IMR-90 (cell line): ENCODE data around the gene CALN1. TPM values are rescaled to one million over a fixed set of nuclear protein-coding genes. Genes with fewer than 3 reads are reported as not detected.

Experiments used
- ATAC-seq: fragments of 200-7000 bp; cut with Tn5 transposase; 2 replicates; pipeline ENCODE4 v1.9.1; 2020; ENCODE audit warnings: low read depth, mild to moderate bottlenecking, moderate library complexity
- BruUV-seq: library from RNA; stranded (reverse); fragments of 400-500 nt; replicated peaks from 2 replicates; lab custom pipeline; 2021; lab: Mats Ljungman, UMichigan
- CTCF ChIA-PET: fragments of 300-600 bp; formaldehyde crosslinking; extraction: SDS; loops from one replicate; lab custom pipeline; 2021; ENCODE audit warnings: antibody characterized with exemption; lab: Yijun Ruan, JAX
- POLR2A ChIA-PET: fragments of 300-600 bp; sonication (Branson Sonifier 250); formaldehyde crosslinking; loops from one replicate; lab custom pipeline; 2022; ENCODE audit warnings: antibody characterized with exemption; ENCODE audit not compliant: unreplicated experiment; lab: Charles Lee
- DNase-seq: peaks from one replicate; pipeline ENCODE4 v3.0.0; 2013
- H2AFZ ChIP-seq: replicated peaks from 2 replicates; pipeline ENCODE3; 2013; ENCODE audit warnings: low read length, mild to moderate bottlenecking; ENCODE audit not compliant: poor library complexity
- H2AK5ac ChIP-seq: 2 replicates; pipeline ENCODE4 v1.6.1; 2013; ENCODE audit warnings: low read depth, low read length, inconsistent platforms
- H2AK9ac ChIP-seq: replicated peaks from 2 replicates; pipeline ENCODE3; 2013; ENCODE audit warnings: mild to moderate bottlenecking, low read depth, low read length, moderate library complexity; ENCODE audit not compliant: poor library complexity
- H2BK120ac ChIP-seq: 2 replicates; pipeline ENCODE4 v1.6.1; 2013; ENCODE audit warnings: low read depth, low read length, inconsistent platforms
- H2BK15ac ChIP-seq: 3 replicates; pipeline ENCODE4 v1.6.1; 2013; ENCODE audit warnings: low read depth, low read length, inconsistent platforms
- H2BK20ac ChIP-seq: 2 replicates; pipeline ENCODE4 v1.6.1; 2013; ENCODE audit warnings: low read depth, mild to moderate bottlenecking, inconsistent platforms, low read length, moderate library complexity
- H2BK5ac ChIP-seq: 2 replicates; pipeline ENCODE4 v1.6.1; 2013; ENCODE audit warnings: mild to moderate bottlenecking, low read depth, low read length, inconsistent platforms; ENCODE audit not compliant: poor library complexity, severe bottlenecking
- H3K14ac ChIP-seq: replicated peaks from 2 replicates; pipeline ENCODE4 v1.6.1; 2013; ENCODE audit warnings: low read depth, low read length, inconsistent platforms
- H3K18ac ChIP-seq: 2 replicates; pipeline ENCODE4 v1.6.1; 2013; ENCODE audit warnings: low read depth, low read length, control low read depth
- H3K23ac ChIP-seq: 2 replicates; pipeline ENCODE4 v1.6.1; 2013; ENCODE audit warnings: low read depth, low read length, inconsistent platforms
- H3K27ac ChIP-seq: 2 replicates; pipeline ENCODE4 v1.5.1; 2013; ENCODE audit warnings: mild to moderate bottlenecking, control low read depth, low read length; ENCODE audit not compliant: insufficient read depth
- H3K27me3 ChIP-seq: 2 replicates; pipeline ENCODE4 v1.6.1; 2013; ENCODE audit warnings: low read length; ENCODE audit not compliant: control insufficient read depth, insufficient read depth
- H3K36me3 ChIP-seq: 2 replicates; pipeline ENCODE4 v1.6.1; 2013; ENCODE audit warnings: low read length, mixed read lengths; ENCODE audit not compliant: control insufficient read depth, insufficient read depth
- H3K4ac ChIP-seq: 2 replicates; pipeline ENCODE4 v1.6.1; 2013; ENCODE audit warnings: low read depth, low read length, inconsistent platforms
- H3K4me1 ChIP-seq: 2 replicates; pipeline ENCODE4 v1.6.1; 2013; ENCODE audit warnings: low read length, mixed read lengths; ENCODE audit not compliant: control insufficient read depth, insufficient read depth
- H3K4me2 ChIP-seq: 2 replicates; pipeline ENCODE4 v1.6.1; 2013; ENCODE audit warnings: low read depth, mild to moderate bottlenecking, control low read depth, low read length, moderate library complexity
- H3K4me3 ChIP-seq: 2 replicates; pipeline ENCODE4 v1.5.1; 2013; ENCODE audit warnings: low read depth, mild to moderate bottlenecking, control low read depth, low read length, moderate library complexity; ENCODE audit not compliant: insufficient read depth
- H3K56ac ChIP-seq: 2 replicates; pipeline ENCODE4 v1.6.1; 2013; ENCODE audit warnings: low read length, inconsistent platforms; ENCODE audit not compliant: insufficient read depth; ENCODE audit errors: extremely low read depth
- H3K79me1 ChIP-seq, 2 experiments: 2 replicates each; pipeline ENCODE4 v1.6.1; 2013; ENCODE audit warnings: low read length in 2 of 2, inconsistent platforms in 1 of 2, low read depth in 1 of 2
- H3K9ac ChIP-seq: 2 replicates; pipeline ENCODE4 v1.6.1; 2013; ENCODE audit warnings: low read depth, low read length, control low read depth
- H3K9me1 ChIP-seq: 2 replicates; pipeline ENCODE4 v1.6.1; 2013; ENCODE audit warnings: low read length, inconsistent platforms; ENCODE audit not compliant: insufficient read depth
- H3K9me3 ChIP-seq: 2 replicates; pipeline ENCODE4 v1.6.1; 2013; ENCODE audit warnings: low read length; ENCODE audit not compliant: control insufficient read depth, insufficient read depth
- H4K20me1 ChIP-seq: 2 replicates; pipeline ENCODE4 v1.6.1; 2013; ENCODE audit warnings: low read length, inconsistent platforms; ENCODE audit not compliant: insufficient read depth
- H4K5ac ChIP-seq: 2 replicates; pipeline ENCODE4 v1.6.1; 2013; ENCODE audit warnings: mild to moderate bottlenecking, low read depth, low read length, control low read depth
- H4K8ac ChIP-seq, 2 experiments: 2 replicates each; pipeline ENCODE4 v1.6.1; 2013; ENCODE audit warnings: low read depth in 2 of 2, low read length in 2 of 2, control low read depth in 1 of 2, inconsistent platforms in 1 of 2
- H4K91ac ChIP-seq: 2 replicates; pipeline ENCODE4 v1.6.1; 2013; ENCODE audit warnings: low read depth, low read length, inconsistent platforms; ENCODE audit not compliant: insufficient read depth
- BHLHE40 ChIP-seq: fragments of 150-350 bp; IDR thresholded peaks from 2 replicates; pipeline ENCODE4 v1.6.1; 2016; ENCODE audit warnings: mild to moderate bottlenecking, low read depth, low read length
- CEBPB ChIP-seq: IDR thresholded peaks from 2 replicates; pipeline ENCODE4 v1.6.1; 2012; ENCODE audit warnings: low read depth, low read length, improper control_type of control experiment
- CHD1 ChIP-seq: IDR thresholded peaks from 2 replicates; pipeline ENCODE4 v1.6.1; 2012; ENCODE audit warnings: low read depth, low read length, improper control_type of control experiment
- FOS ChIP-seq: fragments of 150-350 bp; IDR thresholded peaks from 2 replicates; pipeline ENCODE4 v1.6.1; 2016; ENCODE audit warnings: low read depth, low read length
- MAFK ChIP-seq: IDR thresholded peaks from 2 replicates; pipeline ENCODE4 v1.6.1; 2012; ENCODE audit warnings: low read depth, low read length, improper control_type of control experiment
- MAZ ChIP-seq: IDR thresholded peaks from 2 replicates; pipeline ENCODE4 v1.6.1; 2012; ENCODE audit warnings: low read depth, mild to moderate bottlenecking, low read length, improper control_type of control experiment, moderate library complexity, borderline replicate concordance
- MXI1 ChIP-seq: IDR thresholded peaks from 2 replicates; pipeline ENCODE4 v1.6.1; 2012; ENCODE audit warnings: low read depth, mild to moderate bottlenecking, low read length, moderate library complexity, borderline replicate concordance
- NFE2L2 ChIP-seq: fragments of 150-350 bp; IDR thresholded peaks from 2 replicates; pipeline ENCODE4 v1.6.1; 2016; ENCODE audit warnings: low read depth, mild to moderate bottlenecking, low read length
- POLR2A ChIP-seq: IDR thresholded peaks from 2 replicates; pipeline ENCODE4 v1.6.1; 2012; ENCODE audit warnings: mild to moderate bottlenecking, low read depth, low read length
- RAD21 ChIP-seq: IDR thresholded peaks from 2 replicates; pipeline ENCODE4 v1.6.1; 2012; ENCODE audit warnings: low read length, improper control_type of control experiment
- RCOR1 ChIP-seq: IDR thresholded peaks from 2 replicates; pipeline ENCODE4 v1.6.1; 2012; ENCODE audit warnings: mild to moderate bottlenecking, low read length, improper control_type of control experiment; ENCODE audit not compliant: insufficient replicate concordance
- SMC3 ChIP-seq: fragments of 150-350 bp; IDR thresholded peaks from 2 replicates; pipeline ENCODE4 v1.6.1; 2016; ENCODE audit warnings: low read depth, mild to moderate bottlenecking, antibody characterized with exemption, low read length, moderate library complexity
- WGBS, 2 experiments: methylation state at CpG; one replicate each; pipeline versions ENCODE4 v1.1.5 to v1.1.7; 2013; ENCODE audit warnings: missing lambda C conversion rate in 2 of 2; ENCODE audit not compliant: insufficient read length in 1 of 2; ENCODE audit errors: extremely low coverage in 2 of 2; 5-methylcytosine and 5-hydroxymethylcytosine counted together
- dilution Hi-C: fragments of 300-500 bp; cut with HindIII; formaldehyde crosslinking; loops from one replicate; pipeline ENCODE4 v1.14.3; 2018; ENCODE audit warnings: low sequenced_read_pairs; ENCODE audit not compliant: unreplicated experiment
- in situ Hi-C: fragments of 300-500 bp; cut with MboI; formaldehyde crosslinking; loops from 3 replicates; pipeline ENCODE4 v1.14.3; 2019; ENCODE audit warnings: low sequenced_read_pairs, inconsistent platforms, mixed read lengths
- intact Hi-C: fragments of 100-400 bp; cut with micrococcal nuclease; formaldehyde crosslinking; loops from 2 replicates; pipeline ENCODE4 v1.10.0; 2022
- polyA plus RNA-seq, 3 experiments: library from polyadenylated mRNA; depleted of rRNA; stranded (reverse); fragments of >200 nt; gene quantifications; 2 replicates each; pipeline ENCODE4 v1.2.3, GENCODE V29; 2012; ENCODE audit warnings: low replicate concordance in 1 of 3
- total RNA-seq: library from RNA; depleted of rRNA; stranded (reverse); fragments of >200 nt; gene quantifications from 2 replicates; pipeline ENCODE4 v1.2.3, GENCODE V29; 2012
- TF ChIP-seq, protein P1 (sequence below): conservative IDR thresholded peaks from 2 replicates; pipeline ENCODE4 v1.5.1; 2012; ENCODE audit warnings: mild to moderate bottlenecking, low read depth, low read length, improper control_type of control experiment

CALN1 gene
- total and polyA plus RNA-seq, 2 of the 4 experiments (the other 2 are of a cell fraction) = not detected

DNA sequence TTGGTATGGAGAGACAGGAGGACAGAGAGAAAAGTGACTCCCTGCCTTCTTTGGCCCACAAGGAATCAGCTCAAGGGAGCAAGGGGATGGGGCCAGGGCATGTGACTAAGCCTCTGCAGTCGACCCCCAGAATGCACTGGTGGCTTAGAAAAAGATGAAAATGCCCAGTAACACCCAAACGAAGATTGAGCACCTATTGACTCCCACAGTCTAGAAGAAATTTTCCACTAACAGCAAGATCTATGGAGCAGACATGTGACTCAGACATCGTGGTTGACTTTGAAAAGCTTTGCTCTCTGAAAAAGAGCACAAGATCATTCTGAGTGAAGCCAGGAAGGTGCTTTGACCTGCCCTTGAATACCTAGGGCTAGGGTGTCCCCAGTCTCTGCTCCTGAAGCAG, 586.0 kb downstream of the CALN1 start:
- DNase-seq = no peak
- no peaks in the 10 kb centered on the region for H3K36me3 ChIP-seq
- TF ChIP-seq NFE2L2 (no peak), MXI1 (no peak), RCOR1 (no peak), SMC3 (no peak), CEBPB (no peak), BHLHE40 (no peak), MAFK (no peak), CHD1 (no peak), POLR2A (no peak), RAD21 (no peak), MAZ (no peak), FOS (no peak)
- TF ChIP-seq, protein P1, sequence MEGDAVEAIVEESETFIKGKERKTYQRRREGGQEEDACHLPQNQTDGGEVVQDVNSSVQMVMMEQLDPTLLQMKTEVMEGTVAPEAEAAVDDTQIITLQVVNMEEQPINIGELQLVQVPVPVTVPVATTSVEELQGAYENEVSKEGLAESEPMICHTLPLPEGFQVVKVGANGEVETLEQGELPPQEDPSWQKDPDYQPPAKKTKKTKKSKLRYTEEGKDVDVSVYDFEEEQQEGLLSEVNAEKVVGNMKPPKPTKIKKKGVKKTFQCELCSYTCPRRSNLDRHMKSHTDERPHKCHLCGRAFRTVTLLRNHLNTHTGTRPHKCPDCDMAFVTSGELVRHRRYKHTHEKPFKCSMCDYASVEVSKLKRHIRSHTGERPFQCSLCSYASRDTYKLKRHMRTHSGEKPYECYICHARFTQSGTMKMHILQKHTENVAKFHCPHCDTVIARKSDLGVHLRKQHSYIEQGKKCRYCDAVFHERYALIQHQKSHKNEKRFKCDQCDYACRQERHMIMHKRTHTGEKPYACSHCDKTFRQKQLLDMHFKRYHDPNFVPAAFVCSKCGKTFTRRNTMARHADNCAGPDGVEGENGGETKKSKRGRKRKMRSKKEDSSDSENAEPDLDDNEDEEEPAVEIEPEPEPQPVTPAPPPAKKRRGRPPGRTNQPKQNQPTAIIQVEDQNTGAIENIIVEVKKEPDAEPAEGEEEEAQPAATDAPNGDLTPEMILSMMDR = no peak

More for the DNA sequence above, 586.0 kb downstream of the CALN1 start:
- ATAC-seq = no peak
- no peak overlapping the region for H2AK5ac ChIP-seq
- no peak overlapping the region for H3K4me2 ChIP-seq
- no peak overlapping the region for H2AK9ac ChIP-seq
- H2BK120ac ChIP-seq = no peak overlapping the region
- H3K9me1 ChIP-seq = no peaks in the 10 kb centered on the region
- H4K20me1 ChIP-seq = no peaks in the 10 kb centered on the region
- no TSS peak for BruUV-seq
- H2BK5ac ChIP-seq = no peak overlapping the region
- dilution Hi-C loops (no loop called here), in situ Hi-C loops (no loop called here), intact Hi-C loops (no loop called here)
- WGBS, 2 experiments = no CpG with 5 or more reads among the region's 3 CpGs
- no peaks in the 10 kb centered on the region for H3K27me3 ChIP-seq
- H2AFZ ChIP-seq = no peak overlapping the region
- H3K56ac ChIP-seq = no peak overlapping the region
- no peak overlapping the region for H3K23ac ChIP-seq
- H4K5ac ChIP-seq = no peak overlapping the region
- no peak overlapping the region for H4K8ac ChIP-seq
- peaks cover 22% of the 10 kb centered on the region for H3K9me3 ChIP-seq
- no peaks in the 10 kb centered on the region for H3K79me1 ChIP-seq
- no peak overlapping the region for H3K18ac ChIP-seq
- H3K4me1 ChIP-seq = no peaks in the 10 kb centered on the region
- no peak overlapping the region for H3K27ac ChIP-seq
- H3K9ac ChIP-seq = no peak overlapping the region
- CTCF ChIA-PET = no interaction called here
- POLR2A ChIA-PET = no interaction called here
- H3K4ac ChIP-seq = no peak overlapping the region
- H2BK15ac ChIP-seq = no peak overlapping the region
- H2BK20ac ChIP-seq = no peak overlapping the region
- H3K4me3 ChIP-seq = no peak overlapping the region
- H4K91ac ChIP-seq = no peak overlapping the region
- no peak overlapping the region for H3K14ac ChIP-seq
